ENCODE measurements around the gene PCCA. TPM values are rescaled to one million over a fixed set of nuclear protein-coding genes. Genes with fewer than 3 reads are reported as not detected.

PCCA gene
- total and polyA plus RNA-seq, 4 donors: 30.1 to 160 (median 76.3) TPM

GRCh38 chr13:100460791-100461190, 371.9 kb downstream of the PCCA start:
- H3K9ac ChIP-seq (ENCODE audit: low read depth in 1 of 2, low read length in 2 of 2): no peak overlapping the region

GRCh38 chr13:100461309-100462030, 372.6 kb downstream of the PCCA start:
- Histone ChIP-seq H3K4me3 (ENCODE audit: low read depth in 1 of 3, low read length in 3 of 3) (no peak overlapping the region), H3K4me1 (ENCODE audit: control insufficient read depth in 4 of 4, insufficient read depth in 4 of 4, low read length in 3 of 4) (no peaks in the 10 kb centered on the region), H3K27me3 (ENCODE audit: control insufficient read depth in 4 of 4, insufficient read depth in 4 of 4, low read length in 3 of 4) (no peaks in the 10 kb centered on the region), H3K27ac (ENCODE audit: low read depth in 1 of 2, low read length in 2 of 2) (no peak overlapping the region), H3K9me3 (ENCODE audit: control insufficient read depth in 4 of 4, low read length in 3 of 4) (no peaks in the 10 kb centered on the region), H3K9ac (ENCODE audit: low read depth in 1 of 2, low read length in 2 of 2) (no peak overlapping the region), H3K36me3 (ENCODE audit: control insufficient read depth in 4 of 4, insufficient read depth in 3 of 4, low read depth in 1 of 4, low read length in 3 of 4) (peaks cover 0 to 2% (median 0%) of the 10 kb centered on the region in 4 donors)
- WGBS: 76% methylated on average over 5 of the region's 5 CpGs
- no peak for DNase-seq (ENCODE audit: low spot score)
- no peak for TF ChIP-seq HNF4G (IDR thresholded peaks at IDR 0.05)
- no peak for TF ChIP-seq FOXA1 (IDR thresholded peaks at IDR 0.05)
- no peak for TF ChIP-seq JUND (IDR thresholded peaks at IDR 0.05)
- no peak for TF ChIP-seq EGR1 (IDR thresholded peaks at IDR 0.05; ENCODE audit: low read depth in 2 of 2)
- TF ChIP-seq, protein P1, sequence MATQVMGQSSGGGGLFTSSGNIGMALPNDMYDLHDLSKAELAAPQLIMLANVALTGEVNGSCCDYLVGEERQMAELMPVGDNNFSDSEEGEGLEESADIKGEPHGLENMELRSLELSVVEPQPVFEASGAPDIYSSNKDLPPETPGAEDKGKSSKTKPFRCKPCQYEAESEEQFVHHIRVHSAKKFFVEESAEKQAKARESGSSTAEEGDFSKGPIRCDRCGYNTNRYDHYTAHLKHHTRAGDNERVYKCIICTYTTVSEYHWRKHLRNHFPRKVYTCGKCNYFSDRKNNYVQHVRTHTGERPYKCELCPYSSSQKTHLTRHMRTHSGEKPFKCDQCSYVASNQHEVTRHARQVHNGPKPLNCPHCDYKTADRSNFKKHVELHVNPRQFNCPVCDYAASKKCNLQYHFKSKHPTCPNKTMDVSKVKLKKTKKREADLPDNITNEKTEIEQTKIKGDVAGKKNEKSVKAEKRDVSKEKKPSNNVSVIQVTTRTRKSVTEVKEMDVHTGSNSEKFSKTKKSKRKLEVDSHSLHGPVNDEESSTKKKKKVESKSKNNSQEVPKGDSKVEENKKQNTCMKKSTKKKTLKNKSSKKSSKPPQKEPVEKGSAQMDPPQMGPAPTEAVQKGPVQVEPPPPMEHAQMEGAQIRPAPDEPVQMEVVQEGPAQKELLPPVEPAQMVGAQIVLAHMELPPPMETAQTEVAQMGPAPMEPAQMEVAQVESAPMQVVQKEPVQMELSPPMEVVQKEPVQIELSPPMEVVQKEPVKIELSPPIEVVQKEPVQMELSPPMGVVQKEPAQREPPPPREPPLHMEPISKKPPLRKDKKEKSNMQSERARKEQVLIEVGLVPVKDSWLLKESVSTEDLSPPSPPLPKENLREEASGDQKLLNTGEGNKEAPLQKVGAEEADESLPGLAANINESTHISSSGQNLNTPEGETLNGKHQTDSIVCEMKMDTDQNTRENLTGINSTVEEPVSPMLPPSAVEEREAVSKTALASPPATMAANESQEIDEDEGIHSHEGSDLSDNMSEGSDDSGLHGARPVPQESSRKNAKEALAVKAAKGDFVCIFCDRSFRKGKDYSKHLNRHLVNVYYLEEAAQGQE (IDR thresholded peaks at IDR 0.05): no peak
- TF ChIP-seq RXRA (IDR thresholded peaks at IDR 0.05): no peak
- TF ChIP-seq, protein P2, sequence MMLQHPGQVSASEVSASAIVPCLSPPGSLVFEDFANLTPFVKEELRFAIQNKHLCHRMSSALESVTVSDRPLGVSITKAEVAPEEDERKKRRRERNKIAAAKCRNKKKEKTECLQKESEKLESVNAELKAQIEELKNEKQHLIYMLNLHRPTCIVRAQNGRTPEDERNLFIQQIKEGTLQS (IDR thresholded peaks at IDR 0.05): no peak
- TF ChIP-seq CTCF (IDR thresholded peaks at IDR 0.05; ENCODE audit: low read depth, low read length, missing input control): no peak
- no peak for TF ChIP-seq MAX (IDR thresholded peaks at IDR 0.05)

More at GRCh38 chr13:100460791-100461190, 371.9 kb downstream of the PCCA start:
- 93% methylated on average over 2 of the region's 2 CpGs for WGBS
- Histone ChIP-seq H3K4me3 (ENCODE audit: low read depth in 1 of 3, low read length in 3 of 3) (no peak overlapping the region), H3K27ac (ENCODE audit: low read depth in 1 of 2, low read length in 2 of 2) (no peak overlapping the region), H3K9me3 (ENCODE audit: control insufficient read depth in 4 of 4, low read length in 3 of 4) (no peaks in the 10 kb centered on the region), H3K36me3 (ENCODE audit: control insufficient read depth in 4 of 4, insufficient read depth in 3 of 4, low read depth in 1 of 4, low read length in 3 of 4) (peaks cover 0 to 2% (median 0%) of the 10 kb centered on the region in 4 donors), H3K27me3 (ENCODE audit: control insufficient read depth in 4 of 4, insufficient read depth in 4 of 4, low read length in 3 of 4) (no peaks in the 10 kb centered on the region), H3K4me1 (ENCODE audit: control insufficient read depth in 4 of 4, insufficient read depth in 4 of 4, low read length in 3 of 4) (no peaks in the 10 kb centered on the region)
- no peak for DNase-seq (ENCODE audit: low spot score)
- TF ChIP-seq HNF4G (IDR thresholded peaks at IDR 0.05) (no peak), TAF1 (conservative IDR thresholded peaks at IDR 0.05) (no peak), NR2F2 (IDR thresholded peaks at IDR 0.05) (no peak), JUND (IDR thresholded peaks at IDR 0.05) (no peak), SP1 (IDR thresholded peaks at IDR 0.05) (no peak), GABPA (IDR thresholded peaks at IDR 0.05 in 1 of 2, conservative IDR thresholded peaks at IDR 0.05 in 1 of 2) (no peak), CTCF (IDR thresholded peaks at IDR 0.05; ENCODE audit: low read depth, low read length, missing input control) (no peak), FOXA2 (IDR thresholded peaks at IDR 0.05) (no peak), HNF4A (conservative IDR thresholded peaks at IDR 0.05) (no peak), EGR1 (IDR thresholded peaks at IDR 0.05; ENCODE audit: low read depth in 2 of 2) (no peak)
- TF ChIP-seq, protein P1 (IDR thresholded peaks at IDR 0.05): no peak
- TF ChIP-seq, protein P2 (IDR thresholded peaks at IDR 0.05): no peak

Data from liver (tissue), 9 donors.